Loucy (cell line): ENCODE results near the gene HMX2.

Experiments
- H2AFZ ChIP-seq: fragments of 200-600 bp; sonication (generic); 2 replicates; pipeline ENCODE4 v1.6.0; 2016; ENCODE audit warnings: antibody characterized with exemption, mild to moderate bottlenecking, low read length, moderate library complexity
- H3F3A ChIP-seq: fragments of 200-600 bp; 2 replicates; pipeline ENCODE4 v1.6.0; 2016; ENCODE audit warnings: antibody characterized with exemption, low read depth, mild to moderate bottlenecking
- H3K27me3 ChIP-seq: fragments of 200-600 bp; sonication (generic); 2 replicates; pipeline ENCODE4 v1.6.1; 2014; ENCODE audit warnings: low read length, mild to moderate bottlenecking; ENCODE audit not compliant: insufficient read depth, poor library complexity, severe bottlenecking
- H3K36me3 ChIP-seq: fragments of 200-600 bp; sonication (generic); 2 replicates; pipeline ENCODE4 v1.6.1; 2016; ENCODE audit warnings: low read length; ENCODE audit not compliant: insufficient read depth
- H3K4me1 ChIP-seq: fragments of 200-600 bp; sonication (generic); 2 replicates; pipeline ENCODE4 v1.5.1; 2014; ENCODE audit warnings: low read length, mild to moderate bottlenecking; ENCODE audit not compliant: insufficient read depth, poor library complexity, severe bottlenecking
- H3K4me2 ChIP-seq: fragments of 200-600 bp; sonication (generic); 2 replicates; pipeline ENCODE4 v1.6.0; 2014; ENCODE audit warnings: antibody characterized with exemption, low read length, low read depth, mild to moderate bottlenecking; ENCODE audit not compliant: poor library complexity, severe bottlenecking
- H3K4me3 ChIP-seq: fragments of 200-600 bp; sonication (generic); 2 replicates; pipeline ENCODE4 v1.5.1; 2014; ENCODE audit warnings: low read length, mild to moderate bottlenecking, mixed read lengths; ENCODE audit not compliant: poor library complexity, severe bottlenecking
- H3K79me2 ChIP-seq: fragments of 200-600 bp; sonication (generic); 2 replicates; pipeline ENCODE4 v1.6.1; 2014; ENCODE audit warnings: low read length; ENCODE audit not compliant: insufficient read depth
- H3K9ac ChIP-seq: fragments of 200-600 bp; sonication (generic); 2 replicates; pipeline ENCODE4 v1.6.0; 2014; ENCODE audit warnings: mild to moderate bottlenecking, low read depth, low read length, moderate library complexity; ENCODE audit not compliant: poor library complexity, severe bottlenecking
- H3K9me2 ChIP-seq: fragments of 200-600 bp; sonication (generic); replicated peaks from 2 replicates; pipeline ENCODE4 v1.6.1; 2016; ENCODE audit warnings: low read depth, low read length, mixed read lengths
- H3K9me3 ChIP-seq: fragments of 200-600 bp; sonication (generic); 2 replicates; pipeline ENCODE4 v1.6.1; 2014; ENCODE audit warnings: mild to moderate bottlenecking, antibody characterized with exemption, low read length, low read depth; ENCODE audit not compliant: insufficient read depth
- H4K20me1 ChIP-seq: fragments of 200-600 bp; sonication (generic); 2 replicates; pipeline ENCODE4 v1.6.0; 2014; ENCODE audit warnings: antibody characterized with exemption, low read length, mild to moderate bottlenecking; ENCODE audit not compliant: insufficient read depth, poor library complexity, severe bottlenecking
- EZH2phosphoT487 ChIP-seq: fragments of 200-600 bp; IDR thresholded peaks from 2 replicates; pipeline ENCODE4 v1.6.1; 2018; ENCODE audit warnings: antibody characterized with exemption, mild to moderate bottlenecking, moderate library complexity, borderline replicate concordance
- TF ChIP-seq, protein P1 (sequence below): fragments of 200-600 bp; sonication (generic); conservative IDR thresholded peaks from 2 replicates; pipeline ENCODE4 v1.5.1; 2014; ENCODE audit warnings: mild to moderate bottlenecking, antibody characterized with exemption, low read length

Gene HMX2

DNA sequence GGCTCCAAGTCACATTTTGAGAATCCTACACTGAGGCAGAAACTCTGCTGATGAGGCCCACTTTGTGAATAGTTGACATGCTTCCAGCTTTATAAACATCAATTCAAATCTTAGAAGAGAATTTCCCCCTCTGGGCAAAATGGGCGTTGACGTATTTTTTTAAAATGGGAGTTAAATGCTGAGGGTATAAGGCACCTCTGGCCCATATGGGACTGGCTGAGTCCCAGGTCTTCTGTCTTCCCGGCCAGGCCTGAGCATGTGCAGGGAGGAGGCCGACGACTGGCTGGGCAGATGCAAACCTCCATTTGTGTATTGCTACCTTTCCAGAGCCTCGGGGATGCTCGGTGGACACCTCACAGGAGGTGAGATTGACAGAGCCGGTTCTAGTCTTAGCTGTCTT, 44.0 kb downstream of the HMX2 start:
- Histone ChIP-seq H3K79me2 (no peaks in the 10 kb centered on the region), H3K4me2 (no peak overlapping the region)

DNA sequence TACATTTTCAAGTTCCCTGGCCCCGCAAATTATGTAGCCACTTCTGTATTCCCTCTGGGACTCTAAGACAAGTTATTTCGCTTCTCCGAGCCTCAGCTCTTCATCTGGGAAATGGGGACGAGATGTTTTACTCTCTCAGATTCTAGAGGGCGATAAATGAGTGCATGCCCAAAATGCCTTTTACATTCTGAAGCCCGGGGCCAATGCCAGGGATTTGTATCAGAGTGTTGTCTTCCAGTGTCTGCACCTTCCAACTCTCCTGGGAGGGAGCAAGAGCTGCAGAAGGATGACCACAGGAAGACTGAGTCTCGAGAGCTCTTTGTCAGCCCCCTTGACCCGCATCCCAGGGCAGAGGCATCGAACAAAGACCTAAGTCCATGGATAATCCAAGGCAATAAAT, 46.1 kb downstream of the HMX2 start:
- Histone ChIP-seq H3K9ac (no peak overlapping the region), H3K4me3 (no peak overlapping the region), H4K20me1 (peaks cover 3% of the 10 kb centered on the region), H3K4me2 (no peak overlapping the region), H3K9me2 (no peaks in the 10 kb centered on the region), H3K9me3 (no peaks in the 10 kb centered on the region), H3F3A (no peaks in the 10 kb centered on the region), H3K4me1 (no peaks in the 10 kb centered on the region), H2AFZ (no peak overlapping the region), H3K36me3 (peaks cover 9% of the 10 kb centered on the region; the same call in 1 of the 2 replicates), H3K27me3 (no peaks in the 10 kb centered on the region), H3K79me2 (no peaks in the 10 kb centered on the region)
- no peak for TF ChIP-seq EZH2phosphoT487
- TF ChIP-seq, protein P1, sequence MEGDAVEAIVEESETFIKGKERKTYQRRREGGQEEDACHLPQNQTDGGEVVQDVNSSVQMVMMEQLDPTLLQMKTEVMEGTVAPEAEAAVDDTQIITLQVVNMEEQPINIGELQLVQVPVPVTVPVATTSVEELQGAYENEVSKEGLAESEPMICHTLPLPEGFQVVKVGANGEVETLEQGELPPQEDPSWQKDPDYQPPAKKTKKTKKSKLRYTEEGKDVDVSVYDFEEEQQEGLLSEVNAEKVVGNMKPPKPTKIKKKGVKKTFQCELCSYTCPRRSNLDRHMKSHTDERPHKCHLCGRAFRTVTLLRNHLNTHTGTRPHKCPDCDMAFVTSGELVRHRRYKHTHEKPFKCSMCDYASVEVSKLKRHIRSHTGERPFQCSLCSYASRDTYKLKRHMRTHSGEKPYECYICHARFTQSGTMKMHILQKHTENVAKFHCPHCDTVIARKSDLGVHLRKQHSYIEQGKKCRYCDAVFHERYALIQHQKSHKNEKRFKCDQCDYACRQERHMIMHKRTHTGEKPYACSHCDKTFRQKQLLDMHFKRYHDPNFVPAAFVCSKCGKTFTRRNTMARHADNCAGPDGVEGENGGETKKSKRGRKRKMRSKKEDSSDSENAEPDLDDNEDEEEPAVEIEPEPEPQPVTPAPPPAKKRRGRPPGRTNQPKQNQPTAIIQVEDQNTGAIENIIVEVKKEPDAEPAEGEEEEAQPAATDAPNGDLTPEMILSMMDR: no peak

More for the DNA sequence above, 44.0 kb downstream of the HMX2 start:
- Histone ChIP-seq H3K36me3 (peaks cover 9% of the 10 kb centered on the region; the same call in 1 of the 2 replicates), H3K9me2 (no peaks in the 10 kb centered on the region), H4K20me1 (peaks cover 3% of the 10 kb centered on the region), H3K9ac (no peak overlapping the region), H2AFZ (no peak overlapping the region), H3K9me3 (no peaks in the 10 kb centered on the region), H3F3A (no peaks in the 10 kb centered on the region), H3K4me3 (no peak overlapping the region), H3K4me1 (no peaks in the 10 kb centered on the region), H3K27me3 (no peaks in the 10 kb centered on the region)
- no peak for TF ChIP-seq EZH2phosphoT487
- TF ChIP-seq, protein P1: no peak
